Tibial nerve (tissue), 4 donors: Measurements from ENCODE around the gene UNC79.
"Not testable (repeated sequence)": the region's sequence is repeated elsewhere in the genome, so short reads cannot be mapped to it uniquely, and the experiment has no call there.

ENCODE experiments used
- EP300 ChIP-seq, 2 donors: sonication (generic); formaldehyde crosslinking; IDR thresholded peaks; one replicate each; pipeline ENCODE4 v1.6.1; 2017; ENCODE audit warnings: antibody characterized with exemption in 2 of 2, mild to moderate bottlenecking in 1 of 2
- TF ChIP-seq, protein P1 (sequence below), 5 experiments: fragments of 200-600 bp in 3 of 5; fragments of 450-650 bp in 2 of 5; sonication (generic) in 3 of 5; IDR thresholded peaks; one replicate each; pipeline ENCODE4 v1.5.1; 2016 to 2019; ENCODE audit warnings: antibody characterized with exemption in 5 of 5, mild to moderate bottlenecking in 3 of 5, moderate library complexity in 2 of 5

DNA sequence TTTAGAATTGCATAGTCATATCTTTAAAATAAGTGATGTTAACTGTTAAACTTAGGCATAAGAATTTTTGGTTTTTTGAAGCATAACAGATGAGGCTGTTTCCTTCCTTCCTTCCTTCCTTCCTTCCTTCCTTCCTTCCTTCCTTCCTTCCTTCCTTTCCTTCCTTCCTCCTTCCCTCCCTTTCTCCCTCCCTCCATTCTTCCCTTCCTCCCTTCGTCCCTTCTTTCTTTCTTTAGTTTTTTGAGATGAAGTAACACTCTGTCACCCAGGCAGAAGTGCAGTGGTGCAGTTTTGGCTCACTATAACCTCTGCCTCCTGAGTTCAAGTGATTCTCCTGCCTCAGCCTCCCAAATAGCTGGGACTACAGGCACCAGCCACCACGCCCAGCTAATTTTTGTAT lies 48.3 kb downstream of the UNC79 start:
- TF ChIP-seq, protein P1, sequence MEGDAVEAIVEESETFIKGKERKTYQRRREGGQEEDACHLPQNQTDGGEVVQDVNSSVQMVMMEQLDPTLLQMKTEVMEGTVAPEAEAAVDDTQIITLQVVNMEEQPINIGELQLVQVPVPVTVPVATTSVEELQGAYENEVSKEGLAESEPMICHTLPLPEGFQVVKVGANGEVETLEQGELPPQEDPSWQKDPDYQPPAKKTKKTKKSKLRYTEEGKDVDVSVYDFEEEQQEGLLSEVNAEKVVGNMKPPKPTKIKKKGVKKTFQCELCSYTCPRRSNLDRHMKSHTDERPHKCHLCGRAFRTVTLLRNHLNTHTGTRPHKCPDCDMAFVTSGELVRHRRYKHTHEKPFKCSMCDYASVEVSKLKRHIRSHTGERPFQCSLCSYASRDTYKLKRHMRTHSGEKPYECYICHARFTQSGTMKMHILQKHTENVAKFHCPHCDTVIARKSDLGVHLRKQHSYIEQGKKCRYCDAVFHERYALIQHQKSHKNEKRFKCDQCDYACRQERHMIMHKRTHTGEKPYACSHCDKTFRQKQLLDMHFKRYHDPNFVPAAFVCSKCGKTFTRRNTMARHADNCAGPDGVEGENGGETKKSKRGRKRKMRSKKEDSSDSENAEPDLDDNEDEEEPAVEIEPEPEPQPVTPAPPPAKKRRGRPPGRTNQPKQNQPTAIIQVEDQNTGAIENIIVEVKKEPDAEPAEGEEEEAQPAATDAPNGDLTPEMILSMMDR (IDR thresholded peaks at IDR 0.05), result not testable (repeated sequence)
- TF ChIP-seq EP300 (IDR thresholded peaks at IDR 0.05), result not testable (repeated sequence)
